Breast epithelium (tissue), 3 donors: Measurements from ENCODE around the gene ARFGEF2.

ENCODE experiments used
- POLR2A ChIP-seq: fragments of 450-650 bp; IDR thresholded peaks from one replicate; pipeline ENCODE4 v1.6.1; 2016; ENCODE audit warnings: antibody characterized with exemption, mild to moderate bottlenecking, moderate library complexity
- POLR2AphosphoS5 ChIP-seq, 3 donors: sonication (generic); formaldehyde crosslinking; IDR thresholded peaks; one replicate each; pipeline ENCODE4 v1.6.1; 2017; ENCODE audit warnings: antibody characterized with exemption in 3 of 3
- TF ChIP-seq, protein P1 (sequence below), 3 donors: fragments of 450-650 bp; IDR thresholded peaks; one replicate each; pipeline ENCODE4 v1.5.1; 2016 to 2017; ENCODE audit warnings: antibody characterized with exemption in 3 of 3, mild to moderate bottlenecking in 3 of 3, moderate library complexity in 3 of 3

- TF ChIP-seq, protein P1, sequence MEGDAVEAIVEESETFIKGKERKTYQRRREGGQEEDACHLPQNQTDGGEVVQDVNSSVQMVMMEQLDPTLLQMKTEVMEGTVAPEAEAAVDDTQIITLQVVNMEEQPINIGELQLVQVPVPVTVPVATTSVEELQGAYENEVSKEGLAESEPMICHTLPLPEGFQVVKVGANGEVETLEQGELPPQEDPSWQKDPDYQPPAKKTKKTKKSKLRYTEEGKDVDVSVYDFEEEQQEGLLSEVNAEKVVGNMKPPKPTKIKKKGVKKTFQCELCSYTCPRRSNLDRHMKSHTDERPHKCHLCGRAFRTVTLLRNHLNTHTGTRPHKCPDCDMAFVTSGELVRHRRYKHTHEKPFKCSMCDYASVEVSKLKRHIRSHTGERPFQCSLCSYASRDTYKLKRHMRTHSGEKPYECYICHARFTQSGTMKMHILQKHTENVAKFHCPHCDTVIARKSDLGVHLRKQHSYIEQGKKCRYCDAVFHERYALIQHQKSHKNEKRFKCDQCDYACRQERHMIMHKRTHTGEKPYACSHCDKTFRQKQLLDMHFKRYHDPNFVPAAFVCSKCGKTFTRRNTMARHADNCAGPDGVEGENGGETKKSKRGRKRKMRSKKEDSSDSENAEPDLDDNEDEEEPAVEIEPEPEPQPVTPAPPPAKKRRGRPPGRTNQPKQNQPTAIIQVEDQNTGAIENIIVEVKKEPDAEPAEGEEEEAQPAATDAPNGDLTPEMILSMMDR (IDR thresholded peaks at IDR 0.05) = no peak
- TF ChIP-seq POLR2A (no peak), POLR2AphosphoS5 (IDR thresholded peaks at IDR 0.05) (no peak)
These were observed 40.4 kb upstream of the ARFGEF2 start for GRCh38 chr20:48880981-48881657.
